T-helper 2 cell treated with Interferon-gamma antibody and Interleukin-4, amounts not matched to agents 100 ng/mL and 5 ng/mL, for 36 hours (primary cell): Measurements from ENCODE around the gene TECR. TPM values are rescaled to one million over a fixed set of nuclear protein-coding genes. Genes with fewer than 3 reads are reported as not detected.
"Not testable (repeated sequence)": the region's sequence is repeated elsewhere in the genome, so short reads cannot be mapped to it uniquely, and the experiment has no call there.

Source experiments
- intact Hi-C: fragments of 100-400 bp; cut with micrococcal nuclease; formaldehyde crosslinking; loops from one replicate; pipeline ENCODE4 v1.15.1; 2023
- total RNA-seq: library from RNA; stranded (reverse); gene quantifications from 2 replicates; pipeline ENCODE4 v1.2.3, GENCODE V29; 2022

Gene TECR
- total RNA-seq, 1 donor from 2014 or later = 153 TPM

DNA sequence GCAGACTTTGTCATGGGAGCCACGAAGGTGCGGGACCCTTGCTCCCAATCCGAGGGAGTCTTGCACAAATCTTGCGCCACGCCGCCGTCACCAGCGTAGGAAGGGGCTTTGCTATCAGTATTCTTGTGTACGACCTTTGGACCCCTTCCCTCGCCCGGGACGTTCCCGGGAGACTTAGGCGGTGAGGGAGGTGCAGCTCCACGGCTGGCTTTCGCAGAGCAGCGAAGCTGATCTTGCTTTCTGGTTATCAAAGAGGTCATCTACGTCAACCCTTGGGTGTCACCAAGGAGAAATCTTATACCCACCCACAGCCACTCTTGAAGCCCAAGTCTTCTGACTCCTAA is 583 bp downstream of the TECR start:
- intact Hi-C loops = no loop called here

DNA sequence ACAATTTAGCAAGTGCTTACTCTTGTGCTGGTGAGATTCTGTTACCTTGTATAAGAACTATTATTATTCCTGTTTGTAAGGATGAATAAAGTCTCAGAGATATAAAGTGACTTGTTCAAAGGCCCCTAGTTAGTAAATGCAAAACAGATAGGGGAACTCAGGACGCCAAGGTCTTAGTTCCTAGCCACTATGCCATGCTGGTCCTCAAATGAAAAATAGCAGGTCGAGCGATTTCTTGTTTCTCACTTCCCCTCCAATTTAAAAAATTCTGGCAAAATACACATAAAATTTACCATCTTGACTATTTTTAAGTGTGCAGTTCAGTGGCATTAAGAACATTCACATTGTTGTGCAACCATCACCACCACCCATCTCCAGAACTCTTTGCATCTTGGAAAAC is 1.1 kb downstream of the TECR start:
- intact Hi-C loops = no loop called here

DNA sequence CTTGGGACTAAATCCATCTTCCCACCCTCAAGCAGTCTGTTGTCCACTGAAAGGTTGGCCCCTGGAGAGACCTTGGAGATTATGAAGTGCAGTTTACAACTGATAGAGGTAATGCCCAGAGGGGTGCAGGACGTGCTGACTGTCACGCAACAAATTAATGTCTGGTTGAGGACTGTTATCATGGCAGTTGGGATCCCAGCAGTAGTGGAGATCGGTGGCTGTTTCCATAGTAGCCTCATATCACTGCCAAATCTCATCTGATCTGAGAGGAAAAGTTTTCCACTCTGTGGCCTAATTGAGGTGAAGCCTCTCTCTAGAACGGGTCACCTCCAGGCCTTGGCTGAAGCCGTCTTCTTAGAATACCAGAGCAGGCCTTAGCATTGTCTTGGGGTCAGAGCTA is 4.1 kb downstream of the TECR start:
- intact Hi-C loops = no loop called here

DNA sequence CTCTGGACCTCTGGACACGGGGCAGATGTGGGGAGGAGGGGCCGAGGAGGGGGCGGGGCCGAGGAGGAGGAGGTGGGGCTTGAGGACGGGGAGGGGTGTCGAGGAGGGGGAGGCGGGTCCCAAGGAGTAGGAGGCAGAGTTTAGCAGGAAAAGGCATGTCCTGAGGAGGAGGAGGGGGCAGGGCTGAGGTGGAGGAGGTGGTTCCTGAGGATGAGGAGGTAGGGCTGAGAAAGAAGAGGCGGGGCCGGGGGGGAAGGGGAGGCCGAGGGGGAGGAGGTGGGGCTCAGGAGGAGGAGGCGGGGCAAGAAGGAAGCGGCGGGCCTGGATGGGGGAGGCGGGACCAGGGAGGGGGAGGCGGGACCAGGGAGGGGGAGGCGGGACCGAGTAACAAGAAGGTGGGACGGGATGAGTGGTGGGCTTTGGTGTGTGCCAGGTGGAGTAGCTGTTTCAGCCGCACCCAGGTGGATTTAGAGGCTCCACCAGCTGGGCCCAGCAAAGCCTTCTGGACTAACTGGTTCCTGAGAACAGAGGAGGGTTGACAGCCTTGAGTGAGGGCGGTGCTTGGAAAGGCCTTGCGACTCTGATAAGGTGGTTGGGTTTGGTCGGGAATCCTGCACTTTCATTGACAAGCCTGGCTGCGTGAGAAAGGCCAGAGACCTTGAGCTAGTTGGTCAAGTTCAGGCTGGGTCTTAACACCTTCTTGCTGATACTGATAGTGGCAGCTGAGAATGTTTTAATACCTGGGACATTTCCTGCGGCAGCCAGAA is 7.7 kb downstream of the TECR start:
- intact Hi-C loops = no loop called here

GRCh38 chr19:14540741-14541525 is 11.5 kb downstream of the TECR start:
- intact Hi-C loops = no loop called here

- intact Hi-C loops = not testable (repeated sequence)
Measured at GRCh38 chr19:14541979-14542378, 12.6 kb downstream of the TECR start.

- intact Hi-C loops = no loop called here
Measured at GRCh38 chr19:14542711-14543328, 13.4 kb downstream of the TECR start.

DNA sequence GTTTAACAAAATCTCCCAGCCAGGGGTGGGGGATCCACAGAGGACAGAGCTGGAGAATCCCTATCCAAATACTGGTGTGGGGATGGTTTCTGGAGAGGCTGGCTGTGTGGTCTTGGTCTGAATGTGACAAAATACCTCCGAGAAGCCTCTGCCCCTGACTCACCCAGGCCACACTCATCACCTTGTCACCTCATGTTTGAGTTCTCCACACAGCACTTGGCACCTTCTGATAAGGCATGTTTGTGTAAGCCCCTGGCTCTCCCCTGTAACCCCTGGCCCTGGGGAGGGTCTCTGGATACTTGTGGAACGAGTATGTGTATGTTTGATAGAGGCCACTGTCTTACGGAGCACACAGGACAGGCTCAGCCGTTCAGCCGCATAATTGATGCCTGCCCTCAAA is 14.7 kb downstream of the TECR start:
- intact Hi-C loops = no loop called here

GRCh38 chr19:14544977-14545715 is 15.8 kb downstream of the TECR start:
- intact Hi-C loops = no loop called here

GRCh38 chr19:14545716-14546082 is 16.3 kb downstream of the TECR start:
- intact Hi-C loops = no loop called here

GRCh38 chr19:14550201-14550754 is 20.9 kb downstream of the TECR start:
- intact Hi-C loops = loop anchor here (5.0 kb wide), 1 partner anchor 43 kb away; no protein-coding TSS in a partner anchor

- intact Hi-C loops = loop anchor here (5.0 kb wide), 1 partner anchor 44 kb away; no protein-coding TSS in a partner anchor
Measured at GRCh38 chr19:14551134-14552005, 22.0 kb downstream of the TECR start.

- intact Hi-C loops = loop anchor here (5.0 kb wide), 1 partner anchor 45 kb away; no protein-coding TSS in a partner anchor
Measured at GRCh38 chr19:14552006-14552360, 22.6 kb downstream of the TECR start.

GRCh38 chr19:14553042-14553938 is 23.9 kb downstream of the TECR start:
- intact Hi-C loops = loop anchor here (5.0 kb wide), 1 partner anchor 46 kb away; no protein-coding TSS in a partner anchor

GRCh38 chr19:14553939-14554243 is 24.5 kb downstream of the TECR start:
- intact Hi-C loops = loop anchor here (5.0 kb wide), 1 partner anchor 47 kb away; no protein-coding TSS in a partner anchor

- intact Hi-C loops = loop anchor here (5.0 kb wide), 1 partner anchor 47 kb away; no protein-coding TSS in a partner anchor
Measured at GRCh38 chr19:14554382-14554812, 25.0 kb downstream of the TECR start.

DNA sequence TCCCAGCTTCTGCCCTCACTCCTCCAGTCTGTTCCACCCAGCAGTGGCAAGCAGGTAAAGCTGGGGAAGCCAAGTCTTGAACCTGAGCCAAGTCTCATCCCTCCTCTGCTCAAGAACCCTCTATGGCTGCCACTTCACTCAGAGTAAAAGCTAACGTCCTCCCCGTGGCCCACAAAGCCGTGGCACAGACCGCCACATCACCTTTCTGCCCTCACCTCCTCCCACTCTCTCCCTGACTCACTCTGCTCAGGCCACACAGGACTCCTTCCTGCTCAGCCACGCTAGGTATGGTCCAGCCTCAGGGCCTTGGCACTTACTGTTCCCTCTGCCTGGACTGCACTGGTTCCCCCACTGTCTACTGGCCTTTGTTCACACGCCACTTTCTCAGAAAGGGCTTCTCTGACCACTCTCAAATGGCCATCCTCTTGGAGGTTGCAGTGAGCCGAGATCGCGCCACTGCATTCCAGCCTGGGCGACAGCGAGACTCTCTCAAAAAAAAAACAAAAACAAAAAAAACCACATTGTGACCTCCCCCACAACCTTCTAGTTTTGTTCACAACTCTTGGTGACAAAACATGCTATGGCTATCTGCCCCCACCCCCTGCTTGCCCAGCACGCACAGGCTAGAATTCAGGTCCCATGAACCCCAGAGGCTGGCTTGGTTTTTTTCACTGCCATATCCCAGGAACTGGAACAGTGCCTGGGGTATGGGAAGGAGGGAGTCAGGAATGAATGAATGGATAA is 26.7 kb downstream of the TECR start:
- intact Hi-C loops = no loop called here

GRCh38 chr19:14556662-14557188 is 27.3 kb downstream of the TECR start:
- intact Hi-C loops = no loop called here
